K562 (cell line): ENCODE data around the gene FAM240A. TPM values are rescaled to one million over a fixed set of nuclear protein-coding genes. Genes with fewer than 3 reads are reported as not detected.

ENCODE experiments used
- ATAC-seq: fragments of 200-7000 bp; cut with Tn5 transposase; 3 replicates; pipeline ENCODE4 v1.9.1; 2020; ENCODE audit warnings: moderate library complexity
- BruUV-seq: library from RNA; stranded (reverse); fragments of 400-500 nt; replicated peaks from 2 replicates; lab custom pipeline; 2021; lab: Mats Ljungman, UMichigan
- CTCF ChIA-PET: fragments of 300-600 bp; formaldehyde crosslinking; extraction: SDS; loops from one replicate; lab custom pipeline; 2021; ENCODE audit warnings: low intra/inter-chr PET ratio; lab: Yijun Ruan, JAX
- POLR2A ChIA-PET: fragments of 300-600, 350-650 bp; sonication (Branson Sonifier 250); formaldehyde crosslinking; extraction: SDS; loops from one replicate; lab custom pipeline; 2021; ENCODE audit warnings: antibody characterized with exemption, inconsistent platforms; lab: Yijun Ruan, JAX
- DNase-seq, 4 experiments: peaks; one replicate each; pipeline versions ENCODE4 v3.0.0 to v3.0.0-alpha.2; 2011 to 2018; ENCODE audit warnings: low spot score in 3 of 4, mixed read lengths in 3 of 4; ENCODE audit errors: extremely low read depth in 1 of 4
- FAIRE-seq: peaks from 2 replicates; lab custom pipeline; 2011; peaks lifted over from hg19 to GRCh38; lab: Jason Lieb, UNC
- H2AFZ ChIP-seq: 2 replicates; pipeline ENCODE4 v1.6.0; 2011; ENCODE audit warnings: low read depth, low read length, control low read depth, inconsistent platforms
- H3K27ac ChIP-seq: fragments of 200-600 bp; 3 replicates; pipeline ENCODE4 v1.8.0; 2011; ENCODE audit warnings: low read depth, mild to moderate bottlenecking, control low read depth, inconsistent platforms, low read length, moderate library complexity, mixed read lengths; ENCODE audit errors: extremely low read depth
- H3K27me3 ChIP-seq, 2 experiments: fragments of 300-600 bp in 1 of 2; 2 replicates in 1 of 2; 3 replicates in 1 of 2; pipeline versions ENCODE4 v1.6.0 to v1.8.0; 2011; ENCODE audit warnings: inconsistent platforms in 2 of 2, low read length in 2 of 2, mild to moderate bottlenecking in 1 of 2, mixed read lengths in 1 of 2, moderate library complexity in 1 of 2; ENCODE audit not compliant: control insufficient read depth in 2 of 2, insufficient read depth in 2 of 2
- H3K36me3 ChIP-seq: fragments of 300-600 bp; 3 replicates; pipeline ENCODE4 v1.8.0; 2011; ENCODE audit warnings: mild to moderate bottlenecking, low read length, inconsistent platforms; ENCODE audit not compliant: control insufficient read depth, insufficient read depth
- H3K4me1 ChIP-seq, 2 experiments: fragments of 200-600 bp in 1 of 2; replicated peaks in 1 of 2; 2 replicates in 1 of 2; 3 replicates in 1 of 2; pipeline versions ENCODE4 v1.5.1 to v1.8.0; 2011; ENCODE audit warnings: inconsistent platforms in 2 of 2, low read length in 2 of 2, mild to moderate bottlenecking in 1 of 2, mixed read lengths in 1 of 2, moderate library complexity in 1 of 2; ENCODE audit not compliant: control insufficient read depth in 2 of 2, insufficient read depth in 2 of 2
- H3K4me2 ChIP-seq: 2 replicates; pipeline ENCODE4 v1.6.1; 2011; ENCODE audit warnings: low read length, control low read depth, inconsistent platforms, mixed read lengths; ENCODE audit not compliant: insufficient read depth
- H3K4me3 ChIP-seq: fragments of 200-600 bp; sonication (generic), shearing (Covaris generic); 2 replicates; pipeline ENCODE4 v1.5.1; 2016; ENCODE audit warnings: control low read depth, inconsistent platforms
- H3K79me2 ChIP-seq: fragments of 200-600 bp; 3 replicates; pipeline ENCODE4 v1.8.0; 2011; ENCODE audit warnings: low read length, inconsistent platforms; ENCODE audit not compliant: control insufficient read depth, insufficient read depth
- H3K9ac ChIP-seq, 2 experiments: 2 replicates each; pipeline versions ENCODE4 v1.6.0 to v1.6.1; 2011; ENCODE audit warnings: low read depth in 2 of 2, low read length in 2 of 2, control low read depth in 1 of 2, inconsistent platforms in 1 of 2, mild to moderate bottlenecking in 1 of 2, mixed read lengths in 1 of 2; ENCODE audit not compliant: insufficient read depth in 1 of 2
- H3K9me1 ChIP-seq: one replicate; pipeline ENCODE4 v1.6.0; 2011; ENCODE audit warnings: inconsistent platforms, mild to moderate bottlenecking, low read length, moderate library complexity; ENCODE audit not compliant: control insufficient read depth, insufficient read depth
- H3K9me3 ChIP-seq: replicated peaks from 2 replicates; pipeline ENCODE4 v1.5.1; 2011; ENCODE audit warnings: low read depth, low read length, inconsistent platforms; ENCODE audit not compliant: control insufficient read depth, insufficient read depth
- H4K20me1 ChIP-seq: replicated peaks from 2 replicates; pipeline ENCODE4 v1.6.1; 2011; ENCODE audit warnings: low read length, inconsistent platforms, mixed read lengths; ENCODE audit not compliant: control insufficient read depth, insufficient read depth
- ATF7 ChIP-seq: fragments of 450-650 bp; IDR thresholded peaks from 2 replicates; pipeline ENCODE4 v1.7.1; 2014; ENCODE audit warnings: mild to moderate bottlenecking, moderate library complexity
- BHLHE40 ChIP-seq: IDR thresholded peaks from 2 replicates; pipeline ENCODE4 v1.6.1; 2011; ENCODE audit warnings: low read length, improper control_type of control experiment
- BMI1 ChIP-seq: fragments of 150-350 bp; IDR thresholded peaks from 2 replicates; pipeline ENCODE4 v1.6.1; 2014; ENCODE audit warnings: low read length
- CEBPG ChIP-seq, 3 experiments: fragments of 200-800 bp in 1 of 3; sonication (Bioruptor generic) in 1 of 3; sonication (generic) in 1 of 3; formaldehyde crosslinking in 1 of 3; IDR thresholded peaks in 2 of 3; conservative IDR thresholded peaks in 1 of 3; 2 replicates each; pipeline versions ENCODE4 v1.6.1 to v1.8.0; 2016 to 2022; ENCODE audit warnings: missing compliant biosample characterization in 2 of 3, missing genetic modification characterization in 2 of 3, mild to moderate bottlenecking in 1 of 3, missing genetic modification reagents in 1 of 3
- CTBP1 ChIP-seq: fragments of 450-650 bp; IDR thresholded peaks from 2 replicates; pipeline ENCODE4 v1.6.1; 2016; ENCODE audit warnings: borderline replicate concordance
- DIDO1 ChIP-seq: fragments of 450-650 bp; IDR thresholded peaks from 2 replicates; pipeline ENCODE4 v1.6.1; 2016; ENCODE audit warnings: low read depth, missing biosample characterization, missing genetic modification characterization
- GABPA ChIP-seq: fragments of 200-800 bp; sonication (Bioruptor generic); conservative IDR thresholded peaks from 2 replicates; pipeline ENCODE4 v1.6.1; 2016; ENCODE audit warnings: low read depth, missing genetic modification characterization, missing compliant biosample characterization
- HDGF ChIP-seq: fragments of 450-650 bp; IDR thresholded peaks from 2 replicates; pipeline ENCODE4 v1.6.1; 2016
- MAFF ChIP-seq: IDR thresholded peaks from 2 replicates; pipeline ENCODE4 v1.6.1; 2012; ENCODE audit warnings: low read length, improper control_type of control experiment
- MAZ ChIP-seq, 2 experiments: fragments of 450-650 bp in 1 of 2; sonication (generic) in 1 of 2; formaldehyde crosslinking; IDR thresholded peaks in 1 of 2; conservative IDR thresholded peaks in 1 of 2; 2 replicates each; pipeline versions ENCODE4 v1.4.0 to v1.5.0; 2020; ENCODE audit warnings: mild to moderate bottlenecking in 1 of 2, missing genetic modification reagents in 1 of 2
- SMARCC2 ChIP-seq: fragments of 450-650 bp; IDR thresholded peaks from 2 replicates; pipeline ENCODE4 v1.6.1; 2017; ENCODE audit warnings: antibody characterized with exemption, moderate library complexity, mild to moderate bottlenecking, low read depth
- SREBF2 ChIP-seq: sonication (generic); formaldehyde crosslinking; IDR thresholded peaks from 2 replicates; pipeline ENCODE4 v1.4.0; 2020; ENCODE audit warnings: mild to moderate bottlenecking, missing genetic modification reagents
- ZBTB12 ChIP-seq: fragments of 250-450 bp; sonication (Bioruptor Pico); IDR thresholded peaks from 2 replicates; pipeline ENCODE4 v1.4.0; 2020
- ZC3H11A ChIP-seq: IDR thresholded peaks from 2 replicates; pipeline ENCODE4 v1.6.1; 2012; ENCODE audit warnings: low read depth, low read length, improper control_type of control experiment
- ZC3H8 ChIP-seq: fragments of 450-650 bp; IDR thresholded peaks from 2 replicates; pipeline ENCODE4 v1.6.1; 2017
- ZEB2 ChIP-seq: fragments of 450-650 bp; IDR thresholded peaks from 2 replicates; pipeline ENCODE4 v1.6.1; 2016
- ZNF175 ChIP-seq: fragments of 200-800 bp; sonication (Bioruptor generic); IDR thresholded peaks from 2 replicates; pipeline ENCODE4 v1.6.1; 2016; ENCODE audit warnings: low read depth, mild to moderate bottlenecking, missing genetic modification characterization, missing compliant biosample characterization
- ZNF449 ChIP-seq: fragments of 250-450 bp; sonication (Bioruptor Pico); IDR thresholded peaks from 2 replicates; pipeline ENCODE4 v1.8.0; 2022; ENCODE audit warnings: moderate library complexity, mild to moderate bottlenecking, inconsistent platforms
- ZNF766 ChIP-seq: fragments of 200-800 bp; sonication (Bioruptor generic); conservative IDR thresholded peaks from 2 replicates; pipeline ENCODE4 v1.6.1; 2016; ENCODE audit warnings: missing genetic modification characterization, missing compliant biosample characterization
- WGBS: fragments of 100-300 bp; shearing (Covaris generic); methylation state at CpG from one replicate; pipeline ENCODE4 v1.1.6; 2016; ENCODE audit warnings: low coverage, mixed read lengths; ENCODE audit not compliant: insufficient coverage; ENCODE audit errors: missing lambda C conversion rate; 5-methylcytosine and 5-hydroxymethylcytosine counted together
- in situ Hi-C: fragments of 300-500 bp; cut with MboI; formaldehyde crosslinking; loops from 4 replicates; pipeline ENCODE4 v1.15.0; 2018; ENCODE audit warnings: inconsistent platforms, mixed read lengths
- intact Hi-C: fragments of 100-400 bp; cut with micrococcal nuclease; formaldehyde crosslinking; loops from 2 replicates; pipeline ENCODE4 v1.14.2; 2022
- polyA plus RNA-seq, 8 experiments: library from polyadenylated mRNA; depleted of rRNA in 4 of 8; stranded (reverse) in 5 of 8; unstranded in 3 of 8; fragments of >200 nt; fragmentation: Nextera tagmentation in 2 of 8; fragmentation: Illumina TruSeq in 1 of 8; extraction: Ambion mirVana in 2 of 8; extraction: Trizol in 1 of 8; gene quantifications; 2 replicates each; pipeline versions ENCODE4 v1.2.1 to v1.2.3, GENCODE V29; 2011 to 2014; ENCODE audit warnings: inconsistent platforms in 1 of 8, missing spikeins in 1 of 8
- total RNA-seq, 7 experiments: library from RNA; depleted of rRNA in 6 of 7; stranded (reverse); fragments of >200 nt in 6 of 7; fragmentation: Illumina TruSeq in 2 of 7; extraction: Trizol in 2 of 7; gene quantifications; 2 replicates each; pipeline versions ENCODE4 v1.2.1 to v1.2.3, GENCODE V29; 2011 to 2021; ENCODE audit warnings: low replicate concordance in 1 of 7
- TF ChIP-seq, protein P1 (sequence below), 2 experiments: fragments of 450-650 bp in 1 of 2; sonication (generic) in 1 of 2; formaldehyde crosslinking in 1 of 2; IDR thresholded peaks in 1 of 2; conservative IDR thresholded peaks in 1 of 2; 2 replicates each; pipeline versions ENCODE4 v1.6.1 to v1.8.1; 2016 to 2023; ENCODE audit warnings: mild to moderate bottlenecking in 2 of 2, moderate library complexity in 2 of 2, inconsistent platforms in 1 of 2, missing genetic modification reagents in 1 of 2

Gene FAM240A
- total and polyA plus RNA-seq, 9 of the 15 experiments (the other 6 are each of a cell fraction or from before 2014, with no cell fraction given), result not detected

GRCh38 chr3:46607603-46608028 is 4.7 kb upstream of the FAM240A start:
- Histone ChIP-seq H3K4me1 (no peaks in the 10 kb centered on the region), H3K27me3 (peaks cover 34 to 35% of the 10 kb centered on the region in 2 experiments), H3K9me3 (no peaks in the 10 kb centered on the region), H3K79me2 (no peaks in the 10 kb centered on the region), H3K27ac (no peak overlapping the region), H4K20me1 (no peaks in the 10 kb centered on the region), H3K9ac (no peak overlapping the region), H3K4me3 (no peak overlapping the region), H2AFZ (no peak overlapping the region), H3K36me3 (no peaks in the 10 kb centered on the region), H3K9me1 (no peaks in the 10 kb centered on the region), H3K4me2 (no peak overlapping the region)
- WGBS, result 1% methylated on average over 6 of the region's 6 CpGs
- ATAC-seq (peak; percentile 92), DNase-seq (peak in 3 of 4 experiments; percentile 33 to 52 (median 48)), FAIRE-seq (peak; percentile 86)
- POLR2A ChIA-PET, result interaction anchor here (0.5 to 1.6 kb wide), 3 partner anchors 9 to 87 kb away, joined by 3 to 6 read pairs (median 3); no protein-coding TSS in a partner anchor
- in situ Hi-C loops (no loop called here), intact Hi-C loops (no loop called here)
- CTCF ChIA-PET, result interaction anchor here (0.6 to 1.3 kb wide), 2 partner anchors 119 to 143 kb away, joined by 3 to 4 read pairs; partner anchors contain the start of gene LTF
- BruUV-seq, result no TSS peak
- TF ChIP-seq ATF7 (peak; percentile 64), DIDO1 (tag) (no peak), ZNF175 (CRISPR knock-in tag) (peak; percentile 49; the same call in 1 of the 2 replicates), ZBTB12 (CRISPR knock-in tag) (peak; percentile 31; the same call in 1 of the 2 replicates), ZEB2 (no peak), ZNF766 (CRISPR knock-in tag) (peak; percentile 62), SMARCC2 (no peak), ZC3H11A (no peak), SREBF2 (CRISPR knock-in tag) (no peak), MAZ (CRISPR knock-in tag; conservative IDR thresholded peaks at IDR 0.05 in 1 of 2, IDR thresholded peaks at IDR 0.05 in 1 of 2) (peak; percentile 6 to 59; a peak in 1 of 4 replicates), ZNF449 (no peak), ZC3H8 (no peak), GABPA (tag) (0 out of 2 replicates have a peak, but pooled peaks have one; percentile 38), CEBPG (CRISPR knock-in tag; IDR thresholded peaks at IDR 0.05) (peak; percentile 86), CEBPG (tag; conservative IDR thresholded peaks at IDR 0.05 in 1 of 2, IDR thresholded peaks at IDR 0.05 in 1 of 2) (peak; percentile 87 to 99), BMI1 (peak; percentile 31; the same call in 1 of the 2 replicates), MAFF (no peak), HDGF (no peak), CTBP1 (peak; percentile 72; the same call in 1 of the 2 replicates), BHLHE40 (0 out of 2 replicates have a peak, but pooled peaks have one; percentile 12)
- TF ChIP-seq, protein P1, sequence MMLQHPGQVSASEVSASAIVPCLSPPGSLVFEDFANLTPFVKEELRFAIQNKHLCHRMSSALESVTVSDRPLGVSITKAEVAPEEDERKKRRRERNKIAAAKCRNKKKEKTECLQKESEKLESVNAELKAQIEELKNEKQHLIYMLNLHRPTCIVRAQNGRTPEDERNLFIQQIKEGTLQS (IDR thresholded peaks at IDR 0.05), result peak; percentile 82; the same call in 1 of the 2 replicates
- TF ChIP-seq, protein P1 (CRISPR knock-in tag; conservative IDR thresholded peaks at IDR 0.05), result no peak
